ENCODE data around the gene ADPRM.
A peak's percentile ranks its signal among the peaks of the same experiment; 100 is the strongest.
"Not testable (repeated sequence)": the region's sequence is repeated elsewhere in the genome, so short reads cannot be mapped to it uniquely, and the experiment has no call there.

ADPRM gene

GRCh38 chr17:10726196-10726595 is 28.8 kb downstream of the ADPRM start:
- Histone ChIP-seq H3K4me1 (ENCODE audit: control insufficient read depth in 2 of 2, insufficient read depth in 2 of 2, low read length in 2 of 2) (peaks cover 16 to 24% of the 10 kb centered on the region in 2 donors), H3K9me3 (ENCODE audit: control insufficient read depth in 2 of 2, low read length in 2 of 2) (no peaks in the 10 kb centered on the region), H3K36me3 (ENCODE audit: control insufficient read depth in 2 of 2, insufficient read depth in 2 of 2, low read length in 2 of 2) (peaks cover 0 to 3% of the 10 kb centered on the region in 2 donors), H3K4me3 (ENCODE audit: low read length in 2 of 2) (no peak overlapping the region), H3K9ac (ENCODE audit: low read depth in 1 of 2, low read length in 2 of 2) (no peak overlapping the region), H3K27ac (ENCODE audit: low read depth in 2 of 2, low read length in 2 of 2) (no peak overlapping the region), H3K27me3 (ENCODE audit: control insufficient read depth in 2 of 2, insufficient read depth in 2 of 2, low read length in 2 of 2) (no peaks in the 10 kb centered on the region)

GRCh38 chr17:10727192-10727591 is 29.8 kb downstream of the ADPRM start:
- Histone ChIP-seq H3K4me1 (ENCODE audit: control insufficient read depth in 2 of 2, insufficient read depth in 2 of 2, low read length in 2 of 2) (peaks cover 20 to 31% of the 10 kb centered on the region in 2 donors), H3K36me3 (ENCODE audit: control insufficient read depth in 2 of 2, insufficient read depth in 2 of 2, low read length in 2 of 2) (peaks cover 0 to 3% of the 10 kb centered on the region in 2 donors), H3K4me3 (ENCODE audit: low read length in 2 of 2) (no peak overlapping the region), H3K27me3 (ENCODE audit: control insufficient read depth in 2 of 2, insufficient read depth in 2 of 2, low read length in 2 of 2) (no peaks in the 10 kb centered on the region), H3K27ac (ENCODE audit: low read depth in 2 of 2, low read length in 2 of 2) (no peak overlapping the region), H3K9ac (ENCODE audit: low read depth in 1 of 2, low read length in 2 of 2) (no peak overlapping the region), H3K9me3 (ENCODE audit: control insufficient read depth in 2 of 2, low read length in 2 of 2) (no peaks in the 10 kb centered on the region)

GRCh38 chr17:10728331-10728892 is 31.0 kb downstream of the ADPRM start:
- peak overlapping the region in 1 of 2 donors; percentile 89 for H3K27ac ChIP-seq (ENCODE audit: low read depth in 2 of 2, low read length in 2 of 2)
- H3K4me1 ChIP-seq (ENCODE audit: control insufficient read depth in 2 of 2, insufficient read depth in 2 of 2, low read length in 2 of 2), result peaks cover 20 to 36% of the 10 kb centered on the region in 2 donors
- H3K36me3 ChIP-seq (ENCODE audit: control insufficient read depth in 2 of 2, insufficient read depth in 2 of 2, low read length in 2 of 2), result no peaks in the 10 kb centered on the region
- H3K9me3 ChIP-seq (ENCODE audit: control insufficient read depth in 2 of 2, low read length in 2 of 2), result no peaks in the 10 kb centered on the region
- H3K27me3 ChIP-seq (ENCODE audit: control insufficient read depth in 2 of 2, insufficient read depth in 2 of 2, low read length in 2 of 2), result no peaks in the 10 kb centered on the region
- peak overlapping the region in 1 of 2 donors; percentile 73 for H3K4me3 ChIP-seq (ENCODE audit: low read length in 2 of 2)
- no peak overlapping the region for H3K9ac ChIP-seq (ENCODE audit: low read depth in 1 of 2, low read length in 2 of 2)

- Histone ChIP-seq H3K4me3 (ENCODE audit: low read length in 2 of 2) (peak within 1 kb of the TSS; percentile 73), H3K27me3 (ENCODE audit: control insufficient read depth in 2 of 2, insufficient read depth in 2 of 2, low read length in 2 of 2) (no peaks in the 10 kb centered on the region), H3K4me1 (ENCODE audit: control insufficient read depth in 2 of 2, insufficient read depth in 2 of 2, low read length in 2 of 2) (peaks cover 17 to 42% of the 10 kb centered on the region in 2 donors), H3K36me3 (ENCODE audit: control insufficient read depth in 2 of 2, insufficient read depth in 2 of 2, low read length in 2 of 2) (no peaks in the 10 kb centered on the region), H3K9me3 (ENCODE audit: control insufficient read depth in 2 of 2, low read length in 2 of 2) (no peaks in the 10 kb centered on the region), H3K27ac (ENCODE audit: low read depth in 2 of 2, low read length in 2 of 2) (peak within 1 kb of the TSS; percentile 89 to 91), H3K9ac (ENCODE audit: low read depth in 1 of 2, low read length in 2 of 2) (peak within 1 kb of the TSS; percentile 80 to 82)
Measured at GRCh38 chr17:10729334-10730193, 32.2 kb downstream of the ADPRM start, which contains the start of gene TMEM220. Gene TMEM220, minus strand, starts transcription at chr17:10730023. Its CDS starts 172 bp downstream, at chr17:10729851.

- Histone ChIP-seq H3K4me3 (ENCODE audit: low read length in 2 of 2) (peak overlapping the region; percentile 73), H3K27ac (ENCODE audit: low read depth in 2 of 2, low read length in 2 of 2) (peak overlapping the region; percentile 89 to 91), H3K4me1 (ENCODE audit: control insufficient read depth in 2 of 2, insufficient read depth in 2 of 2, low read length in 2 of 2) (peaks cover 11 to 35% of the 10 kb centered on the region in 2 donors), H3K9ac (ENCODE audit: low read depth in 1 of 2, low read length in 2 of 2) (peak overlapping the region; percentile 80 to 82)
- H3K27me3 ChIP-seq (ENCODE audit: control insufficient read depth in 2 of 2, insufficient read depth in 2 of 2, low read length in 2 of 2); H3K9me3 ChIP-seq (ENCODE audit: control insufficient read depth in 2 of 2, low read length in 2 of 2); H3K36me3 ChIP-seq (ENCODE audit: control insufficient read depth in 2 of 2, insufficient read depth in 2 of 2, low read length in 2 of 2): not testable (repeated sequence)
Measured at GRCh38 chr17:10730247-10730646, 32.9 kb downstream of the ADPRM start.

- H3K9ac ChIP-seq (ENCODE audit: low read depth in 1 of 2, low read length in 2 of 2), result peak overlapping the region in 1 of 2 donors; percentile 8
- peaks cover 7 to 32% of the 10 kb centered on the region in 2 donors for H3K4me1 ChIP-seq (ENCODE audit: control insufficient read depth in 2 of 2, insufficient read depth in 2 of 2, low read length in 2 of 2)
- H3K9me3 ChIP-seq (ENCODE audit: control insufficient read depth in 2 of 2, low read length in 2 of 2), result no peaks in the 10 kb centered on the region
- H3K4me3 ChIP-seq (ENCODE audit: low read length in 2 of 2), result peak overlapping the region; percentile 53 to 73
- H3K27ac ChIP-seq (ENCODE audit: low read depth in 2 of 2, low read length in 2 of 2), result peak overlapping the region; percentile 81 to 91
- H3K36me3 ChIP-seq (ENCODE audit: control insufficient read depth in 2 of 2, insufficient read depth in 2 of 2, low read length in 2 of 2), result no peaks in the 10 kb centered on the region
- no peaks in the 10 kb centered on the region for H3K27me3 ChIP-seq (ENCODE audit: control insufficient read depth in 2 of 2, insufficient read depth in 2 of 2, low read length in 2 of 2)
Measured at GRCh38 chr17:10731408-10731879, 34.0 kb downstream of the ADPRM start.

- H3K9me3 ChIP-seq (ENCODE audit: control insufficient read depth in 2 of 2, low read length in 2 of 2); H3K27ac ChIP-seq (ENCODE audit: low read depth in 2 of 2, low read length in 2 of 2); H3K36me3 ChIP-seq (ENCODE audit: control insufficient read depth in 2 of 2, insufficient read depth in 2 of 2, low read length in 2 of 2); H3K27me3 ChIP-seq (ENCODE audit: control insufficient read depth in 2 of 2, insufficient read depth in 2 of 2, low read length in 2 of 2); H3K4me3 ChIP-seq (ENCODE audit: low read length in 2 of 2): not testable (repeated sequence)
- H3K4me1 ChIP-seq (ENCODE audit: control insufficient read depth in 2 of 2, insufficient read depth in 2 of 2, low read length in 2 of 2), result peaks cover 7 to 36% of the 10 kb centered on the region in 2 donors
- peak overlapping the region in 1 of 2 donors; percentile 11 for H3K9ac ChIP-seq (ENCODE audit: low read depth in 1 of 2, low read length in 2 of 2)
Measured at GRCh38 chr17:10732121-10732520, 34.7 kb downstream of the ADPRM start.

GRCh38 chr17:10733666-10734065 is 36.3 kb downstream of the ADPRM start:
- peaks cover 19 to 47% of the 10 kb centered on the region in 2 donors for H3K4me1 ChIP-seq (ENCODE audit: control insufficient read depth in 2 of 2, insufficient read depth in 2 of 2, low read length in 2 of 2)
- H3K27ac ChIP-seq (ENCODE audit: low read depth in 2 of 2, low read length in 2 of 2), result peak overlapping the region; percentile 71 to 72
- H3K9ac ChIP-seq (ENCODE audit: low read depth in 1 of 2, low read length in 2 of 2), result no peak overlapping the region

GRCh38 chr17:10735251-10735650 is 37.9 kb downstream of the ADPRM start:
- no peaks in the 10 kb centered on the region for H3K9me3 ChIP-seq (ENCODE audit: control insufficient read depth in 2 of 2, low read length in 2 of 2)
- no peak overlapping the region for H3K27ac ChIP-seq (ENCODE audit: low read depth in 2 of 2, low read length in 2 of 2)
- H3K4me1 ChIP-seq (ENCODE audit: control insufficient read depth in 2 of 2, insufficient read depth in 2 of 2, low read length in 2 of 2), result peaks cover 19 to 52% of the 10 kb centered on the region in 2 donors
- H3K36me3 ChIP-seq (ENCODE audit: control insufficient read depth in 2 of 2, insufficient read depth in 2 of 2, low read length in 2 of 2), result no peaks in the 10 kb centered on the region
- no peak overlapping the region for H3K9ac ChIP-seq (ENCODE audit: low read depth in 1 of 2, low read length in 2 of 2)
- H3K4me3 ChIP-seq (ENCODE audit: low read length in 2 of 2), result no peak overlapping the region
- no peaks in the 10 kb centered on the region for H3K27me3 ChIP-seq (ENCODE audit: control insufficient read depth in 2 of 2, insufficient read depth in 2 of 2, low read length in 2 of 2)

More at GRCh38 chr17:10733666-10734065, 36.3 kb downstream of the ADPRM start:
- Histone ChIP-seq H3K36me3 (ENCODE audit: control insufficient read depth in 2 of 2, insufficient read depth in 2 of 2, low read length in 2 of 2) (no peaks in the 10 kb centered on the region), H3K4me3 (ENCODE audit: low read length in 2 of 2) (no peak overlapping the region), H3K27me3 (ENCODE audit: control insufficient read depth in 2 of 2, insufficient read depth in 2 of 2, low read length in 2 of 2) (no peaks in the 10 kb centered on the region), H3K9me3 (ENCODE audit: control insufficient read depth in 2 of 2, low read length in 2 of 2) (no peaks in the 10 kb centered on the region)

- H3K36me3 ChIP-seq (ENCODE audit: control insufficient read depth in 2 of 2, insufficient read depth in 2 of 2, low read length in 2 of 2), result no peaks in the 10 kb centered on the region
- H3K4me3 ChIP-seq (ENCODE audit: low read length in 2 of 2), result no peak overlapping the region
- H3K4me1 ChIP-seq (ENCODE audit: control insufficient read depth in 2 of 2, insufficient read depth in 2 of 2, low read length in 2 of 2), result peaks cover 18 to 48% of the 10 kb centered on the region in 2 donors
Measured at GRCh38 chr17:10735821-10736220, 38.4 kb downstream of the ADPRM start.

More at GRCh38 chr17:10735821-10736220, 38.4 kb downstream of the ADPRM start:
- Histone ChIP-seq H3K27ac (ENCODE audit: low read depth in 2 of 2, low read length in 2 of 2) (no peak overlapping the region), H3K9me3 (ENCODE audit: control insufficient read depth in 2 of 2, low read length in 2 of 2) (no peaks in the 10 kb centered on the region), H3K27me3 (ENCODE audit: control insufficient read depth in 2 of 2, insufficient read depth in 2 of 2, low read length in 2 of 2) (no peaks in the 10 kb centered on the region), H3K9ac (ENCODE audit: low read depth in 1 of 2, low read length in 2 of 2) (no peak overlapping the region)

Measured in mucosa of rectum (tissue), 2 donors.